8988T (cell line): ENCODE data around the gene MAPKBP1.

Experiments
- DNase-seq: peaks from one replicate; pipeline ENCODE4 v3.0.0; 2011

The MAPKBP1 gene

GRCh38 chr15:41852736-41853590 lies 78.7 kb downstream of the MAPKBP1 start:
- DNase-seq, result no peak

DNA sequence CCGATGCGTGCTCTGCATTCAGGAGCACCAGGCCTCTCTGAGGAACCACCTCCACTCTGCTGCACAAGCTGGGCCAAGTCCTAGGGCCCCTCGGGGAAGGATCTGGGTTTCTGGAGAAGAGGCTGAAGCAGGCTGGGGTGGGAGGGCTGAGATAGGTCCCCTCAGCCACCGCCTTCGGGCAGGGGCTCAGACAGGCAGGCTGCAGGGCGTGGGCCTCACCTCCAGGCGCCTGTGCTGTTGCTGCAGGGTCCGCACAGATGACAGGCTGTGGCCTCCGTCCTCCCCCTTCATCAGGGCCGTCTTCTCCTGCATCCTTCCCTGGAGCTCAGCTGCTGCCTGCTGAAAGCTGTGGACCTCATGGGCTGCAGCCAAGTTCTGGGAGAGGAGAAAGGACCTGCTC lies 79.5 kb downstream of the MAPKBP1 start:
- DNase-seq, result no peak

GRCh38 chr15:41854443-41854842 lies 80.2 kb downstream of the MAPKBP1 start:
- no peak for DNase-seq

DNA sequence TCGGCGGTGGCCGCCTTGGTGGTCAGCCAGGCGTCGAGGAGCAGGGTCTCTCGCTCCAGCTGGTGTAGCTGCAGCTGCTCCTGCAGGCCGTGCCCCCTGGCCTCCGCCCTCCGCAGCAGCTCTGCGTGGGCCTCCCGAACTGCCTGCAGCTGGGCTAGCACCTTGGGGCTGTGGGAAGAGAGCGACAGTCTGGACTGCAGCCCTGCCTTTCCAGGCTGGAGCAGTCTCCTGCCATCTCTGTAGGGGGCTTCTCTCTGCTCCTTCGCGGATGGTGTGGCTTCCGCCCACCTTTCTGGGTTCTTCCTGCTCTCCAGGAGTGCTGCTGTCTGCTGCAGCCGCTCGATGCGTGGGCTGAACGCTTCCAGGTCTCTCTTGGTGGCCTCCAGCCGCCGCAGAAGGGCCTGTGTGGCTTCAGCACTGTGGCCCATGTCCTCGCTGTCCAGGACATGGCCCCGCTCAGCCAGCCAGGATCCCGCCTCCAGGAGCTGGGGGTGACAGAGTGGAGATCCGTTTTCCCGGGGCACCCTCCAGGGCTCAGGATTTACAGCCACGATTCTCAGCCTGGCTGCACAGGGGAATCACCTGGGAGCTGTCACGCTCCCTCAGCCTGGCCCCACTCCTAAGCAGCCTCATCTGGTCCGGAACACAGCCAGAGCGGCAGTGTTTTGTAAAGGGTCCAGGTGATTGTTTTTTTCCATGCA lies 81.1 kb downstream of the MAPKBP1 start:
- no peak for DNase-seq

GRCh38 chr15:41856262-41856661 lies 82.0 kb downstream of the MAPKBP1 start:
- no peak for DNase-seq

- no peak for DNase-seq
These were observed 82.4 kb downstream of the MAPKBP1 start for GRCh38 chr15:41856716-41857115.

DNA sequence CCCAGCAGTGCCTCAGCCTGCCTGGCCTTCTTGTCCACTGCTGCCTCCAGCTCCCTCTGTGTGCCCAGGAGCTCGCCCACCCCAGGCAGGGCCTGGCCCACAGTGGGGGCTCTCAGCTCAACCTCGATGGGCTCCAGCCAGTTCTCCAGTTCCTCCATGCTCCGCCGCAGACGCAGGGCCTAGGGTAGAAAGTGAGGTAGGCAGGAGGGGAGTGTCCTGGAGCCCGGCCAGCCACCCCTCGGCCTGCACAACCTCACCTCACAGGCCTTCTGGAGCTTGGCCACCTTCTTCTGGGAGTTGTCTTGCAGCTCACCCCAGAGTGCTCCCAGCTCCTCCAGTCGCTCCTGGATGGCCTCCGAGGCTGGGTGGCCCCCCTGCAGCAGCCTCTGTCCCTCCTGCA lies 83.0 kb downstream of the MAPKBP1 start:
- no peak for DNase-seq

DNA sequence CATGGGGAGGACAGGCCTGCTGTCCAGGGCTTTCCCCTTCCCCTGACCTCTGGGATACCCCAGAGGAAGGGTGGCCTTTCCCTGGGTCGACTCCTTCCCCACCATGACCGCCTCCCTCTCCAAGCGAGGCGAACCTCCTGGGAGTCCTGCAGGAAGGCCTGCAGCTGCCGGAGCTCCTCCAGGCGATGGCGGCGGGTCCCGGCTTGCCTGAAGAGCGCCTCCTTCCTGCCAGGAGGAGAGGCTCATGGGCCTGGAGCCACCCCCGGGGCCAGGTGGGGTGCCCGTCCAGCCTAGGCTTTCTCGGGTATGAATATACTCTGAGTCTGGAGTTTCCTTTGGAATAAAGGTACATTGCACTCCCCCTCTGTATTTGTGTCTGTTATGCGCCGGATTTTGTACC lies 84.5 kb downstream of the MAPKBP1 start:
- DNase-seq, result no peak

DNA sequence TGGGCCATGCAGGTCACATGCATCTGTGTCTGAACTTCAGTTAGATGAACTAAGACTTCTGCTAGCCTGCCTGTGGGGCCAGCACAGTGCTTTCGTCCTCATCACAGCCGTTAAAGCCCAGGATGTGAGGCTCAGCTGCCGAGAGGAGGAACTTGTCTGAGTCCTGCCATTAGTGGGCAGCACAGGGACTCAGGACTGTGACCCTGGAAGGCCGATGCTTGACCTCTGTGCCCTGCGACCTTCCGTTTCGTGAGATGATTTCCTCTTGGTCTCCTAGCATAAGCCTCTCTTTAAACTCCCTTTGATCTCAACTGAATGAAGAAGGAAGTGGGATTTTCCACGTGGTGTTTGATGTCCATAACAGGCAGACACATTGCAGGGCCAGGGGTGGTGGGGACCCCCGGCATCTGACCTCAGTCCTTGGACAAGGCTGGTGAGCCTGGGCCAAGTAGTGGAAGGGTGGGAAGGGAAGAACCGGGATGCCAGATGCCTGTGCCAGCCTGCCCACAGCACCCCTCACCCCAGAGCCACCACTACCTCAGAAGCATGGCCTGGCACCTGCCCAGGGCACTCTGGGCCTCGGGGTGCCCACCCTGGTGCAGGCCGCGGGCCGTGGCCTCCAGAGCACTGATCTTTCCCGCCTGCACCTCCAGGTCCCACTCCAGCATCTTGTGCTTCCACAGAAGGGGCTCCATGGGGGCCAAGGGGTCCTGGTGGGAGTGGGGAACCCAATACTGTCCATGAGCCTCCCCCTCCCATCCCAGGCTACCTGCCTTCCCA lies 86.0 kb downstream of the MAPKBP1 start:
- DNase-seq, result no peak

DNA sequence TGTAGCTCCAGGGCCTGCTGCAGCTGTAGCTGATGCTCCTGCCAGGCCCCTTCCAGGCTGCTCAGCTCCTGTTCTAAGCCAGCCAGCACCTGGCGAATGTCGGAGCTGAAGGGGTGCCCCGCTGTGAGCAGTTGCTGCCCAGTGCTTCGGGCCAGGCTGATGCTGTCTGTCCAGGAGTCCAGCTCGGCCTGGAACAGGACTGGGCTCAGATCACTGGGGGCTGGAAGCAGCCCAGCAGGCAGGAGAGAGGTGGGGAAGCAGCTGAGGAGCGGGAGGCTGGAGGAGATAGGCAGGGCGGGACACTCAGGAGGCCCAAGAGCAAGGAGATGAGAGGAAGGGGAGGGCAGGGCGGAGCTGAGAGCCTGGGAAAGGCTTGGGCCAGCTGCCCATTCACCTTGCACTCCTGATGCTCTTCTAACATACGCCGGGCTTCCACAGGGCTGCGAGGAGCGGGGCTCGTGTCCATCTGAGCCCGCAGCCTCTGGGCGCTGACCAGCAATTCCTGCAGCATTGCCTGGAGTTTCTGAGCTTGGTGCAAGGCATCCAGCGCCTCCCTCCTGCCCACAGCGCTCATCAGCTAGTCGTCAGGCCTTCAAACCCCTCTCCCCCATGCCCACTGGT lies 87.6 kb downstream of the MAPKBP1 start:
- no peak for DNase-seq

DNA sequence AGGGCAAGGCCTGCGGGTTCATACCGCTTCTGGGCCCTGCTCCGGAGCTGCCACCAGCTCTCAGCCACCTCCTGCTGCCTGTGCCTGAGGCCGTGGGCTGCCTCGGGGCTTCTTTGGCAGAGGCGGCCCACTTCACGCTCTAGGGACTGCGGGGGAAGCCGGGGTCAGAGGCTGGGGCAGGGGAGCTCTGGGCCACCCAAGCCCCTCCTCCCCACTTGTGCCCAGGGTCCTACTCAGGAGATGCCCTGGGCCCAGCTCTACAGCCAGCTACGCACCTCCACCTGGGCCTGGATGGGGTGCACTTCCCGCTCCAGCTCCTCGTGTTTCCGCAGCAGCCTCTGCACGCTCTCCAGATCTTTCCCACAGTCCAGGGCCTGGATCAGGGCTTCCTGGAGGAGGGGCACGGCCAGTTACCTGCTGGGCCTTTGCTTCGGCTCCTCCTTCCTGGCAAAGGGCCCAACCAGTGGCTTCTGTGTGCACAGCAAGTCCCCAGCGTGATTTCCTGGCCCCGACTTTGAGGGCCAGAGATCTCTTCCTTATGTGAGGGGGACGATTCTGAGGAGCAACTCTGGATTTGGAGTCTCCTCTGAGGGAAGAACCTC lies 88.3 kb downstream of the MAPKBP1 start:
- no peak for DNase-seq

DNA sequence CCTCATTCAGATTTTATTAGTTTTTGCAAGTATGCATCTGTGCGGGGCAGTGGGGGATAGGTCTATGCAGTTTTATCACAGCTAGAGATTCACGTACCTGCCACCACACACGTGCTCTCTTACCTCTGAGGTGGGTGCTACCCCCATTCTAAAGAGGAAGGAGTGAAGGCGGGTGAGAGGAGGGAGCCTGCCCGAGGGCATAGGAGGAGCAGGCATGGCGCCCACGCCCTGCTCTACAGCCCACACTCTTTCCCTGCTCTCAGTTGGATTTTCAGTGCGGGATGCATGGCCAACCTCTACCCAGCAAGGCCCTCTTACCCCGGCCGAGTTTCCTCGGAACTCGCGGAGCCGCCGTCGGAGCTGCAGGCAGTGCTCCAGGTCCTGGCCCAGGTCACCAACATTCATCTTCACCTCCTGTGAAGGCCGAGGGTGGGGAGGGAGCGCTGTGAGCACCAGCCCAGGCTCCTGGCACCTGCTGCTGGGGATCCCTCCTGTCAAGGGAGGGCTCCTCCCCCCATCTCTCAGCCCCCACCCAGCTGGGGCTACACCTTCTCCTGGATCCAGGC lies 91.3 kb downstream of the MAPKBP1 start:
- no peak for DNase-seq

GRCh38 chr15:41866263-41866703 lies 92.0 kb downstream of the MAPKBP1 start:
- no peak for DNase-seq

GRCh38 chr15:41866872-41867579 lies 92.7 kb downstream of the MAPKBP1 start:
- no peak for DNase-seq

DNA sequence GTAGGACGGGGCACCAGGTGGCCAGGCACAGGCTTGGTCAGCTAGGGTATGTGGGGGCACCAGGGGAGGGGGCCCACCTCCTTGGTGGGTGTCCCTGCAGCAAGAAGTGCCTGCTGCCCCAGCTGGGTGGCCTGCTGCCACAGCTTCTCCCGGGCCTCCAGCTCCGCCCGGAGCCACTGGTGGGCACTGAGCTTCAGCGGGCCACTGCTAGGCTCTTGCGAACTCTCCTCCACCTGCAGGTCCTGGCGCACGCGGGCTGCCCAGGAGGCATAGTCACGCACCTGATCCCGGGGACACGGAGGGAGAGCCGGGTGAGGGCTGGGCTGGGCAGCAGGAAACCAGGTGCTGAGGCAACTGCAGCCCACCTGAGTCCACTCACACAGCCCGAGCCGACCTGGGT lies 94.0 kb downstream of the MAPKBP1 start:
- DNase-seq, result no peak

DNA sequence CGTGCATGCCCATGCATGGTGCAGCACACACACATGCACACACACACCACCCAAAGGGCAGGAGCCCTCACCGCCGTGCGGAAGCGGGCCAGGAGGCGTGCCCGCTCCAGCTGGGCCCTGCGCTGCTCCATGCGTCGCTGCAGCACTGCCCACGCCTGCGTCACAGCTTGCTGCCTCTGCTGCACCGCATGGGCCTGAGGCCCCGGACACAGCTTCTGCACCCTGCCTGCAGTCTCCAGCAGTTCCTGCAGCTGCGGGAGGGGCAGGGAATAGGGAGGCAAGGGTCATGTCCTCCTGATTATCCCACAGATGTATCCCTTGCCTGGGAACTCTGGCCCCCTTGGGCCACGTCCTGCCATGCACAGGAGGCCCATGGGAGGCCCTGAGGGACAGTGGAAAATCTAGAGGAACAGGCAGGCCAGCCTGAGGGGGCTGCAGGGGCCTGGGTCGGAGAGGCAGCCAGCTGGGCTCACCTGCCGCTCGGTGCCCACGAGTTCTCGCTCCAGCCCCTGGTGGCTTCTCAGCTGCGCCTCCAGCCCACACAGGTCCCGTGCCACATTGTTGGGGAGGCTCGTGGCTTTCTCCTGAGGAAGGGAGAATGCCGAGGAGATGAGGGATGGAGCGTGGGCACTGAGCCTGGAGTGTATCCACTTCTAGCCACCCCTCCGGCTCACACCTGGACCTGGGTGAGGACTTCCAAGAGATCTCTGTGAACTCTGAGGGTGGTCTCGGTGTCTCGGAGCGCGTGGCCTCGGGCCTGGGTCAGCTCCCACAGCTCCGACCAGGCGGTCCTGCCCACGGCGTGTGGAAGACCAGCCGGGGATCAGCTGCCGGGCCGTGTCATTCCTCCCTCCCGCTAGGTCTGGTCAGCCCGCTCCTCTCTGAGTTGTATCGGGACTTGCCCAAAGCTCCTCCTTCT lies 95.7 kb downstream of the MAPKBP1 start:
- no peak for DNase-seq

DNA sequence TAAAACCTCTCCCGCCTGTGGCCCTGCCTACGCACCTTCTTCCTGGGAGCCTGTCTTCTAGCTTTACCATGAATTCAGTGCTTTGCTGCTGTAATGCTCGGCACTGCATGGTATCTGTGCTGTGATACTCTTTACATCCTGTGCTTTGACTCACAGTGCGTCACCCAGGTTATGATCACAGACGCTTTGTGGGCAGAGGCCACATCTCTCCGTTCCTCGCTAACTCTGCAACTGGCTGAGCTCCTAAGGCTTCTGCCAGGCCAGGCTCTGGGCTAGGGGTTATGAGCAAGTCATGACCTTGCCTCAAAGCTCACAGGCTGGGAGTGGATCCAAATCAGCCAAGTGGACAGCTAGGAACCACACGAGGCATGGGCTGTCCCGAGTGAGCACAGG lies 96.4 kb downstream of the MAPKBP1 start:
- no peak for DNase-seq

DNA sequence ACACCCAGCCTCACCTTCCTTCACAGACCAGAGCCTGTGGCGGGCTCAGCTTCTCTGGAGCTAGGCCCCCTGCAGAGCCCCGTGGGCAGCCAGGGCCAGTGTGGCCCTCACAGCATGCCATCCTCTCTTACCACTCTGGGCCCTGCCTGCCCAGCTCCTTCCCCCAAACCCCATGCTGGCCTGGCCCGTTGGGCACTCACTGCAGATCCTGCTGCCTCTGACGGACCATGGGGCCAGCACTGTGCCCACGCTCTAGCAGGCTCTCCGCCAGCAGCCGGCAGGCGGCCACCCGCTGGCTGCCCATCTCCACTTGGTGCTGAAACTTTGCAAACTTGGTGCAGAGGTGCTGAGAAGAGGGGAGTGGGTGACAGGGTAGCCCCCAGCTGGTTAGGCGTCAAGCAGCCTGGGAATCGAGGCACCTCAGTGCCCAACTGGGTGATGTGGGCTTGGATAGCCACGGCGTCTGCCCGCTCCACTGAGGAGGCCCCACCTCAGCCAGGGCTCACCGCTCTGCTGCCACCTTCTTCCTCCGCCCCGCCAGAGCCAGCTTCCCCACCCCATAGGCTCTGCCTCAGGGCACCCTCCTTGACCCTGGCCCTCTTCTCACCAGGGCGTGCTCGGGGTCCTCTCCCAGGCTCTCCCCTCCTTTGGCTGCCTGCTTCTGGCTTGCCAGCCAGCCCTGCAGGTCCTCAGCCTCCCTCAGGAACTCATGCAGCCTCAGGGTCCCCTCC lies 97.1 kb downstream of the MAPKBP1 start:
- DNase-seq, result no peak

DNA sequence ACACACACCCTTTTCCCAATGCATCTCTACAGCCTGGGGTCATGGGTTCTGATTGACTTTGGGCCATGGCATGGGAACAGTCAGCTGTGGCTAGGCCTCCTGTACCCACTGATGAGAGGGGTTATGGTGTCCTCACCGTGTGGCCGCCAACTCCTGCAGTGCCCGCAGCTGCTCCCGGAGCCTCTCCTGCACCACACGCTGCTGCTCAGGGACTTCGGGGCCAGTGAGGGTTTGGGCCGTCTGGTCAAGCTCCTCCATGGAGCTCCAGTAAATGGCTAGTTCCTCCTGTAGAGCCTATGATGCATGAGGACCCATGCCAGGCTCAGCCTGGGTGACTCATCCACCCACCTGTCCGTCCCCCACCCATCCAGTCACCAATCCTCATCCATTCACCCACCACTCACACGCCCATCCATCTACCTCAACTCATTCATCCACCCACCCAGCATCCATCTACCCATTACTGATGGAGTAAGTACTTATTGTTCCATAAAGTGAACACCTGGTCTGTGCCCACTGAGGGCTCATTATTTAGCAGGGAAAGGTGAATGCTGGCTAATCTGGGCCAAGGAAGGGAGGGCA lies 98.0 kb downstream of the MAPKBP1 start:
- DNase-seq, result no peak
